ENCODE results near the gene AQP1.

AQP1 gene

GRCh38 chr7:30937416-30937815 is 25.8 kb downstream of the AQP1 start:
- H3K27ac Mint-ChIP-seq = no peak overlapping the region

GRCh38 chr7:30938435-30939316 is 27.0 kb downstream of the AQP1 start:
- Mint-ChIP-seq H3K36me3 (ENCODE audit: low read depth) (no peaks in the 10 kb centered on the region), H3K27me3 (ENCODE audit: low read depth) (peaks cover 47% of the 10 kb centered on the region), H3K4me1 (ENCODE audit: low read depth) (no peaks in the 10 kb centered on the region), H3K27ac (no peak overlapping the region), H3K4me3 (no peak overlapping the region), H3K9me3 (no peaks in the 10 kb centered on the region)

More at GRCh38 chr7:30937416-30937815, 25.8 kb downstream of the AQP1 start:
- Mint-ChIP-seq H3K4me3 (no peak overlapping the region), H3K4me1 (ENCODE audit: low read depth) (no peaks in the 10 kb centered on the region), H3K36me3 (ENCODE audit: low read depth) (no peaks in the 10 kb centered on the region), H3K27me3 (ENCODE audit: low read depth) (peaks cover 37% of the 10 kb centered on the region), H3K9me3 (no peaks in the 10 kb centered on the region)

- H3K4me1 Mint-ChIP-seq (ENCODE audit: low read depth) = no peaks in the 10 kb centered on the region
- H3K27ac Mint-ChIP-seq = no peak overlapping the region
- H3K9me3 Mint-ChIP-seq = peaks cover 9% of the 10 kb centered on the region
- no peaks in the 10 kb centered on the region for H3K36me3 Mint-ChIP-seq (ENCODE audit: low read depth)
- no peak overlapping the region for H3K4me3 Mint-ChIP-seq
- H3K27me3 Mint-ChIP-seq (ENCODE audit: low read depth) = peaks cover 51% of the 10 kb centered on the region
Measured at GRCh38 chr7:30941582-30942323, 30.1 kb downstream of the AQP1 start.

GRCh38 chr7:30950197-30950596 is 38.5 kb downstream of the AQP1 start:
- H3K9me3 Mint-ChIP-seq = peaks cover under 1% of the 10 kb centered on the region
- no peaks in the 10 kb centered on the region for H3K36me3 Mint-ChIP-seq (ENCODE audit: low read depth)
- peaks cover 23% of the 10 kb centered on the region for H3K27me3 Mint-ChIP-seq (ENCODE audit: low read depth)
- H3K4me3 Mint-ChIP-seq = no peak overlapping the region
- H3K4me1 Mint-ChIP-seq (ENCODE audit: low read depth) = no peaks in the 10 kb centered on the region
- H3K27ac Mint-ChIP-seq = no peak overlapping the region

GRCh38 chr7:30954914-30955313 is 43.3 kb downstream of the AQP1 start:
- no peak overlapping the region for H3K27ac Mint-ChIP-seq
- H3K4me1 Mint-ChIP-seq (ENCODE audit: low read depth) = no peaks in the 10 kb centered on the region
- H3K4me3 Mint-ChIP-seq = no peak overlapping the region
- peaks cover 27% of the 10 kb centered on the region for H3K27me3 Mint-ChIP-seq (ENCODE audit: low read depth)
- no peaks in the 10 kb centered on the region for H3K9me3 Mint-ChIP-seq
- no peaks in the 10 kb centered on the region for H3K36me3 Mint-ChIP-seq (ENCODE audit: low read depth)

- Mint-ChIP-seq H3K27ac (no peak overlapping the region), H3K36me3 (ENCODE audit: low read depth) (no peaks in the 10 kb centered on the region), H3K27me3 (ENCODE audit: low read depth) (peaks cover 19% of the 10 kb centered on the region), H3K4me3 (no peak overlapping the region), H3K9me3 (no peaks in the 10 kb centered on the region), H3K4me1 (ENCODE audit: low read depth) (no peaks in the 10 kb centered on the region)
Measured at GRCh38 chr7:30956704-30957103, 45.1 kb downstream of the AQP1 start.

- Mint-ChIP-seq H3K36me3 (ENCODE audit: low read depth) (no peaks in the 10 kb centered on the region), H3K27ac (no peak within 1 kb of the TSS), H3K4me1 (ENCODE audit: low read depth) (peaks cover 2% of the 10 kb centered on the region), H3K27me3 (ENCODE audit: low read depth) (peaks cover 11% of the 10 kb centered on the region), H3K4me3 (no peak within 1 kb of the TSS), H3K9me3 (no peaks in the 10 kb centered on the region)
Measured at GRCh38 chr7:30963842-30964241, 52.2 kb downstream of the AQP1 start, which contains the start of gene GHRHR. TSS of gene GHRHR (plus strand) at chr7:30963953. CDS start at chr7:30964069, 116 bp downstream.

GRCh38 chr7:30965372-30965771 is 53.7 kb downstream of the AQP1 start:
- no peak overlapping the region for H3K27ac Mint-ChIP-seq
- peaks cover 2% of the 10 kb centered on the region for H3K4me1 Mint-ChIP-seq (ENCODE audit: low read depth)
- H3K27me3 Mint-ChIP-seq (ENCODE audit: low read depth) = peaks cover 6% of the 10 kb centered on the region
- no peaks in the 10 kb centered on the region for H3K36me3 Mint-ChIP-seq (ENCODE audit: low read depth)
- H3K4me3 Mint-ChIP-seq = no peak overlapping the region
- H3K9me3 Mint-ChIP-seq = no peaks in the 10 kb centered on the region

GRCh38 chr7:30965883-30966282 is 54.2 kb downstream of the AQP1 start:
- no peak overlapping the region for H3K27ac Mint-ChIP-seq

GRCh38 chr7:30968294-30968693 is 56.6 kb downstream of the AQP1 start:
- no peak overlapping the region for H3K27ac Mint-ChIP-seq
- no peak overlapping the region for H3K4me3 Mint-ChIP-seq
- H3K4me1 Mint-ChIP-seq (ENCODE audit: low read depth) = peaks cover 2% of the 10 kb centered on the region
- H3K36me3 Mint-ChIP-seq (ENCODE audit: low read depth) = no peaks in the 10 kb centered on the region
- H3K9me3 Mint-ChIP-seq = no peaks in the 10 kb centered on the region
- peaks cover 12% of the 10 kb centered on the region for H3K27me3 Mint-ChIP-seq (ENCODE audit: low read depth)

More at GRCh38 chr7:30965883-30966282, 54.2 kb downstream of the AQP1 start:
- no peak overlapping the region for H3K4me3 Mint-ChIP-seq
- peaks cover 6% of the 10 kb centered on the region for H3K27me3 Mint-ChIP-seq (ENCODE audit: low read depth)
- no peaks in the 10 kb centered on the region for H3K9me3 Mint-ChIP-seq
- H3K4me1 Mint-ChIP-seq (ENCODE audit: low read depth) = peaks cover 2% of the 10 kb centered on the region
- no peaks in the 10 kb centered on the region for H3K36me3 Mint-ChIP-seq (ENCODE audit: low read depth)

- no peaks in the 10 kb centered on the region for H3K36me3 Mint-ChIP-seq (ENCODE audit: low read depth)
- H3K4me1 Mint-ChIP-seq (ENCODE audit: low read depth) = peaks cover 2% of the 10 kb centered on the region
- peaks cover 12% of the 10 kb centered on the region for H3K27me3 Mint-ChIP-seq (ENCODE audit: low read depth)
- no peak overlapping the region for H3K4me3 Mint-ChIP-seq
- H3K27ac Mint-ChIP-seq = no peak overlapping the region
- no peaks in the 10 kb centered on the region for H3K9me3 Mint-ChIP-seq
Measured at GRCh38 chr7:30968747-30969603, 57.3 kb downstream of the AQP1 start.

- Mint-ChIP-seq H3K4me1 (ENCODE audit: low read depth) (peaks cover 6% of the 10 kb centered on the region), H3K9me3 (no peaks in the 10 kb centered on the region), H3K36me3 (ENCODE audit: low read depth) (no peaks in the 10 kb centered on the region), H3K27ac (no peak overlapping the region), H3K27me3 (ENCODE audit: low read depth) (peaks cover 12% of the 10 kb centered on the region), H3K4me3 (no peak overlapping the region)
Measured at GRCh38 chr7:30969604-30969970, 57.9 kb downstream of the AQP1 start.

- no peaks in the 10 kb centered on the region for H3K36me3 Mint-ChIP-seq (ENCODE audit: low read depth)
- peaks cover 12% of the 10 kb centered on the region for H3K27me3 Mint-ChIP-seq (ENCODE audit: low read depth)
- no peak overlapping the region for H3K27ac Mint-ChIP-seq
- H3K4me1 Mint-ChIP-seq (ENCODE audit: low read depth) = peaks cover 10% of the 10 kb centered on the region
- no peak overlapping the region for H3K4me3 Mint-ChIP-seq
- H3K9me3 Mint-ChIP-seq = no peaks in the 10 kb centered on the region
Measured at GRCh38 chr7:30970074-30970473, 58.4 kb downstream of the AQP1 start.

- Mint-ChIP-seq H3K27ac (no peak overlapping the region), H3K4me1 (ENCODE audit: low read depth) (peaks cover 11% of the 10 kb centered on the region), H3K27me3 (ENCODE audit: low read depth) (peaks cover 12% of the 10 kb centered on the region), H3K9me3 (no peaks in the 10 kb centered on the region), H3K36me3 (ENCODE audit: low read depth) (no peaks in the 10 kb centered on the region), H3K4me3 (no peak overlapping the region)
Measured at GRCh38 chr7:30970594-30971094, 59.0 kb downstream of the AQP1 start.
